Measurements from ENCODE around the gene TRIM3.
A peak's percentile ranks its signal among the peaks of the same experiment; 100 is the strongest.

Gene TRIM3

GRCh38 chr11:6485661-6486060 is 11.9 kb upstream of the TRIM3 start:
- no peak overlapping the region for H3K9ac ChIP-seq (ENCODE audit: low read length)
- peaks cover 12% of the 10 kb centered on the region for H3K4me1 ChIP-seq (ENCODE audit: insufficient read depth, low read length, severe bottlenecking)
- H3K27ac ChIP-seq (ENCODE audit: low read depth, low read length, poor library complexity, severe bottlenecking): no peak overlapping the region
- no peak overlapping the region for H2AFZ ChIP-seq (ENCODE audit: low read length)
- H3K4me2 ChIP-seq (ENCODE audit: low read length): no peak overlapping the region
- no peaks in the 10 kb centered on the region for H3K9me3 ChIP-seq (ENCODE audit: low read length)
- peaks cover 74% of the 10 kb centered on the region for H3K36me3 ChIP-seq (ENCODE audit: insufficient read depth, low read length)
- no peak for TF ChIP-seq EZH2 (IDR thresholded peaks at IDR 0.05; ENCODE audit: borderline replicate concordance, low read length)
- no peak overlapping the region for H3K4me3 ChIP-seq (ENCODE audit: low read depth, low read length, poor library complexity, severe bottlenecking)
- H3K27me3 ChIP-seq (ENCODE audit: insufficient read depth, low read length): no peaks in the 10 kb centered on the region
- H4K20me1 ChIP-seq (ENCODE audit: insufficient read depth, low read length): no peaks in the 10 kb centered on the region
- H3K79me2 ChIP-seq (ENCODE audit: insufficient read depth, low read length): peaks cover 25% of the 10 kb centered on the region
- no peaks in the 10 kb centered on the region for H3K9me2 ChIP-seq (ENCODE audit: low read depth, low read length)
- H3F3A ChIP-seq (ENCODE audit: insufficient read depth, low read length): no peaks in the 10 kb centered on the region

- 0 out of 2 replicates have a peak overlapping the region, but pooled peaks have one; percentile 98 for H3K4me2 ChIP-seq (ENCODE audit: low read length)
- peaks cover 22% of the 10 kb centered on the region for H3K4me1 ChIP-seq (ENCODE audit: insufficient read depth, low read length, severe bottlenecking)
- no peaks in the 10 kb centered on the region for H4K20me1 ChIP-seq (ENCODE audit: insufficient read depth, low read length)
- H3K9me3 ChIP-seq (ENCODE audit: low read length): no peaks in the 10 kb centered on the region
- no peaks in the 10 kb centered on the region for H3K9me2 ChIP-seq (ENCODE audit: low read depth, low read length)
- no peaks in the 10 kb centered on the region for H3K27me3 ChIP-seq (ENCODE audit: insufficient read depth, low read length)
- H3F3A ChIP-seq (ENCODE audit: insufficient read depth, low read length): no peaks in the 10 kb centered on the region
- no peak overlapping the region for H3K4me3 ChIP-seq (ENCODE audit: low read depth, low read length, poor library complexity, severe bottlenecking)
- H2AFZ ChIP-seq (ENCODE audit: low read length): no peak overlapping the region
- H3K36me3 ChIP-seq (ENCODE audit: insufficient read depth, low read length): peaks cover 78% of the 10 kb centered on the region
- no peak overlapping the region for H3K27ac ChIP-seq (ENCODE audit: low read depth, low read length, poor library complexity, severe bottlenecking)
- peaks cover 28% of the 10 kb centered on the region for H3K79me2 ChIP-seq (ENCODE audit: insufficient read depth, low read length)
- TF ChIP-seq, protein P1, sequence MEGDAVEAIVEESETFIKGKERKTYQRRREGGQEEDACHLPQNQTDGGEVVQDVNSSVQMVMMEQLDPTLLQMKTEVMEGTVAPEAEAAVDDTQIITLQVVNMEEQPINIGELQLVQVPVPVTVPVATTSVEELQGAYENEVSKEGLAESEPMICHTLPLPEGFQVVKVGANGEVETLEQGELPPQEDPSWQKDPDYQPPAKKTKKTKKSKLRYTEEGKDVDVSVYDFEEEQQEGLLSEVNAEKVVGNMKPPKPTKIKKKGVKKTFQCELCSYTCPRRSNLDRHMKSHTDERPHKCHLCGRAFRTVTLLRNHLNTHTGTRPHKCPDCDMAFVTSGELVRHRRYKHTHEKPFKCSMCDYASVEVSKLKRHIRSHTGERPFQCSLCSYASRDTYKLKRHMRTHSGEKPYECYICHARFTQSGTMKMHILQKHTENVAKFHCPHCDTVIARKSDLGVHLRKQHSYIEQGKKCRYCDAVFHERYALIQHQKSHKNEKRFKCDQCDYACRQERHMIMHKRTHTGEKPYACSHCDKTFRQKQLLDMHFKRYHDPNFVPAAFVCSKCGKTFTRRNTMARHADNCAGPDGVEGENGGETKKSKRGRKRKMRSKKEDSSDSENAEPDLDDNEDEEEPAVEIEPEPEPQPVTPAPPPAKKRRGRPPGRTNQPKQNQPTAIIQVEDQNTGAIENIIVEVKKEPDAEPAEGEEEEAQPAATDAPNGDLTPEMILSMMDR (IDR thresholded peaks at IDR 0.05; ENCODE audit: low read length): no peak
- TF ChIP-seq EZH2 (IDR thresholded peaks at IDR 0.05; ENCODE audit: borderline replicate concordance, low read length): no peak
- H3K9ac ChIP-seq (ENCODE audit: low read length): no peak overlapping the region
Measured at GRCh38 chr11:6483015-6483414, 9.3 kb upstream of the TRIM3 start.

- TF ChIP-seq, protein P1 (IDR thresholded peaks at IDR 0.05; ENCODE audit: low read length): no peak
- no peak for TF ChIP-seq EZH2 (IDR thresholded peaks at IDR 0.05; ENCODE audit: borderline replicate concordance, low read length)
- Histone ChIP-seq H3K79me2 (ENCODE audit: insufficient read depth, low read length) (peaks cover 28% of the 10 kb centered on the region), H3K9me2 (ENCODE audit: low read depth, low read length) (no peaks in the 10 kb centered on the region), H3K4me2 (ENCODE audit: low read length) (peak overlapping the region; percentile 98), H3K4me3 (ENCODE audit: low read depth, low read length, poor library complexity, severe bottlenecking) (peak overlapping the region; percentile 96), H3K9ac (ENCODE audit: low read length) (peak overlapping the region; percentile 98), H4K20me1 (ENCODE audit: insufficient read depth, low read length) (no peaks in the 10 kb centered on the region), H3F3A (ENCODE audit: insufficient read depth, low read length) (no peaks in the 10 kb centered on the region), H2AFZ (ENCODE audit: low read length) (no peak overlapping the region), H3K36me3 (ENCODE audit: insufficient read depth, low read length) (peaks cover 78% of the 10 kb centered on the region), H3K4me1 (ENCODE audit: insufficient read depth, low read length, severe bottlenecking) (peaks cover 22% of the 10 kb centered on the region), H3K27me3 (ENCODE audit: insufficient read depth, low read length) (no peaks in the 10 kb centered on the region), H3K9me3 (ENCODE audit: low read length) (no peaks in the 10 kb centered on the region), H3K27ac (ENCODE audit: low read depth, low read length, poor library complexity, severe bottlenecking) (peak overlapping the region; percentile 66)
Measured at GRCh38 chr11:6482441-6482840, 8.7 kb upstream of the TRIM3 start.

DNA sequence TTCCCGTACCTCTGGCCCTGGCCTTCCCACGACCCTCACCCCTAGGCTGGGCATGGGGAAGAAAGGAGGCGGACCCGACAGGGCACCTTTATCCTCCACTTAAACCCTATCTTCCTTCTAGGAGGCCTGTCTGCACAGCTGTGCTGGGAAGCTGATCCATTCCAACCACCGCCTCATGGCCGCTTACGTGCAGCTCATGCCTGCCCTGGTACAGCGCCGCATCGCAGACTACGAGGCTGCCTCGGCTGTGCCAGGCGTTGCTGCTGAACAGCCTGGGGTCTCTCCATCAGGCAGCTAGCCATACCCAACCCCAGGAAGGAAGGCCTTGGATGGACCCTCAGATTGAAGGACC is 8.2 kb upstream of the TRIM3 start:
- H4K20me1 ChIP-seq (ENCODE audit: insufficient read depth, low read length): no peaks in the 10 kb centered on the region
- H3K9me3 ChIP-seq (ENCODE audit: low read length): no peaks in the 10 kb centered on the region
- H3K79me2 ChIP-seq (ENCODE audit: insufficient read depth, low read length): peaks cover 28% of the 10 kb centered on the region
- TF ChIP-seq, protein P1 (IDR thresholded peaks at IDR 0.05; ENCODE audit: low read length): no peak
- TF ChIP-seq EZH2 (IDR thresholded peaks at IDR 0.05; ENCODE audit: borderline replicate concordance, low read length): no peak
- H3K27me3 ChIP-seq (ENCODE audit: insufficient read depth, low read length): no peaks in the 10 kb centered on the region
- H3K4me2 ChIP-seq (ENCODE audit: low read length): peak overlapping the region; percentile 98
- peak overlapping the region; percentile 98 for H3K9ac ChIP-seq (ENCODE audit: low read length)
- H3K27ac ChIP-seq (ENCODE audit: low read depth, low read length, poor library complexity, severe bottlenecking): peak overlapping the region; percentile 66
- H3K36me3 ChIP-seq (ENCODE audit: insufficient read depth, low read length): peaks cover 78% of the 10 kb centered on the region
- peaks cover 22% of the 10 kb centered on the region for H3K4me1 ChIP-seq (ENCODE audit: insufficient read depth, low read length, severe bottlenecking)
- H3K9me2 ChIP-seq (ENCODE audit: low read depth, low read length): no peaks in the 10 kb centered on the region
- H2AFZ ChIP-seq (ENCODE audit: low read length): no peak overlapping the region
- H3K4me3 ChIP-seq (ENCODE audit: low read depth, low read length, poor library complexity, severe bottlenecking): peak overlapping the region; percentile 96
- no peaks in the 10 kb centered on the region for H3F3A ChIP-seq (ENCODE audit: insufficient read depth, low read length)

Data from OCI-LY1 (cell line).